RCC 7860 (cell line): ENCODE results near the gene DCHS1.
"Not testable (repeated sequence)": the region's sequence is repeated elsewhere in the genome, so short reads cannot be mapped to it uniquely, and the experiment has no call there.

Experiments used
- DNase-seq: peaks from one replicate; pipeline ENCODE4 v3.0.0-alpha.2; 2015; ENCODE audit warnings: low spot score
- FAIRE-seq: peaks from 2 replicates; lab custom pipeline; 2012; peaks lifted over from hg19 to GRCh38; lab: Jason Lieb, UNC

Gene DCHS1

GRCh38 chr11:6655790-6656583 lies at the start of gene DCHS1:
TSS of gene DCHS1 (minus strand) at chr11:6655809. CDS start at chr11:6641613, 14,196 bp downstream.
- no peak for FAIRE-seq

DNA sequence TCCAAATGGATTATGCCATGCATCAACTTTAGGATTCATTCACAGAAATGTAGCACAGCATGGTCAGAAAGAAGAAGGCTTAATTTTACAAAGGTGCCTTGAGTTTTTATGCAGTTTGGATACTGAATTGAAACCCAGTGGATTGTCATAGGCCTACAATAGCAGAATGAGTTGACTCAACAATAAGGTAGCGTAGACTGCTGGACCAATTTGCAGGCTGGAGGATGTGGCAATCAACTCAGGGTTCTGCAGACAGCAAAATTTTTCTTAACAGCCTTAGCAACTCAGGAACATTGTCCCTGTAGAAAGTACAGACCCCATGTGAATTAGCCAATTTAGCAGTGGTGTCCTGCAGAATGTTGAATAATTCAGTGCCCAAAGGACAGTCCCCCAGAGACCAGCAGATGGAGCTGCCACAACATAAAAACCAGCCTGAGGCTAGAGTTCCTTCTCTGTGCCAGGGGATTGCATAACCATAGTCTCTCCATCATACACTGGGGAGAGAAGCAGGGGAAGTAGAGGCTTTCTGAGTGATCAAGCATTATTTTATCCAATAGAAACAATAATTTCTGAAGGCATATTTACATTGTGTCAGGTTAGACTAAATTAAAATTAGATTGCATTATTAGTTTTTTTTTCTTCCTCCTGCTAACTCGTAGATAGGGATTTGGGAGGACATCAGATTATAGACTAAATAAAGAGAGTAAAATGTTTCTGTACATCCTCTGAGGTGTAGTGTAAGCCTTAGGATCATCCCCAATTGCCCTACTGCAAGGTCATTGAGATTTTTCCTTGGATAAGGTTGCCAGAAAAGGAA lies 47.8 kb upstream of the DCHS1 start:
- no peak for FAIRE-seq

More at GRCh38 chr11:6655790-6656583, at the start of gene DCHS1:
- no peak for DNase-seq

GRCh38 chr11:6701955-6702354 lies 46.3 kb upstream of the DCHS1 start:
- not testable (repeated sequence) for FAIRE-seq, DNase-seq

More for the DNA sequence above, 47.8 kb upstream of the DCHS1 start:
- DNase-seq, result peak; percentile 35

DNA sequence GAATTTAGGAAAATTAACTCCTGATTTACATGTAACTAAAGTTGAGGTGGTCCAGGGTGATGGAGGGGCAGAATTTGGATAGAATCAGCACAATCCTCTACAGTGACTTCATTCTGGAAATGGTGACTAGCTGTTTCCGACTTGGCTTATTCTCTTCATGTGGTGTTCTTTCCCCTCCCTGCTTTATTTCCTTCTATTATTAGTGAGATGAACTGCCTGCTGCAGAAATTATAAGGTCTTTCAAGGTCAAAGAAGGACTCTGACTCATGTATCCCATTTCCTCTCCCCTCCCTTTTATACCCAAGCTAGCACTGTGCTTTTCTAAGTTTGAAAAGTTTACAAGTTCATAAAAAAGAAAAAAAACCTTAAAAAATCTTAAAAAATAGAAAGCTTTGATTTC lies 39.8 kb upstream of the DCHS1 start:
- FAIRE-seq, result no peak
- no peak for DNase-seq

DNA sequence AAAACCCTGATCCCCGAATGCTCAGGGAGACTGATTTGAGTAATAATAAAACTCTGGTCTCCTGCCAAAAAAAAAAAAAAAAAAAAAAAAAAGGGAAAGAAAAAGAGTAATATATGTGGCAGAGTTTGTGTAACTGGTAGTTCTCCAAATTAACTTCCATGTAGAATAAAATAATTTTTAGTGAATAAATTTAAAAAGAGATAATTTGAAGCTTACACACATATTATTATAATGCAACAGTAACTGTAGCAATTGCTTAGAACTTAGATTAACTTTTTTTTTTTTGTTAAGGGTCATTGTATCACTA lies 38.6 kb upstream of the DCHS1 start:
- DNase-seq (no peak), FAIRE-seq (no peak)

- FAIRE-seq (peak; percentile 81), DNase-seq (peak; percentile 50)
These were observed 38.0 kb upstream of the DCHS1 start for GRCh38 chr11:6693342-6694228.

GRCh38 chr11:6692128-6692527 lies 36.5 kb upstream of the DCHS1 start:
- FAIRE-seq (no peak), DNase-seq (no peak)

DNA sequence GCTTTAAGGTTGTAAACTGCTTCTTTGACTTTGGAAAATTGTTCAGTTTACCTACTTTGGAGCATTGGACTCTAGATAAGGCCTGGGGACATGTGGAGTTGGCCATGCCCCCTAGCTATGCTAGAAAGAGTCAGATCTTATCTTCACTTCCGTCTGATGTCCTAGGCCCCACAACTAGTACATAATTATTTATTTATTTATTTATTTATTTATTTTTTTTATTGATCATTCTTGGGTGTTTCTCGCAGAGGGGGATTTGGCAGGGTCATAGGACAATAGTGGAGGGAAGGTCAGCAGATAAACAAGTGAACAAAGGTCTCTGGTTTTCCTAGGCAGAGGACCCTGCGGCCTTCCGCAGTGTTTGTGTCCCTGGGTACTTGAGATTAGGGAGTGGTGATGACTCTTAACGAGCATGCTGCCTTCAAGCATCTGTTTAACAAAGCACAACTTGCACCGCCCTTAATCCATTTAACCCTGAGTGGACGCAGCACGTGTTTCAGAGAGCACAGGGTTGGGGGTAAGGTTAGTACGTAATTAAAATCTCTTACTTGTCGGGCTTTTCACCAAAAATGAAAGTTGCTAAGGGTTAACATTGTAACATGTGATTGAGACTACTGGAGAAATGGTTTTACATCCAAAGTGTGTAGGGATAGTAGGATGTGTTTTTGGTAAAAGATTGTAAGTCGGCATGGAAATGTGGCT lies 35.0 kb upstream of the DCHS1 start:
- DNase-seq, FAIRE-seq: not testable (repeated sequence)

GRCh38 chr11:6687876-6688275 lies 32.3 kb upstream of the DCHS1 start:
- DNase-seq, result no peak
- no peak for FAIRE-seq

DNA sequence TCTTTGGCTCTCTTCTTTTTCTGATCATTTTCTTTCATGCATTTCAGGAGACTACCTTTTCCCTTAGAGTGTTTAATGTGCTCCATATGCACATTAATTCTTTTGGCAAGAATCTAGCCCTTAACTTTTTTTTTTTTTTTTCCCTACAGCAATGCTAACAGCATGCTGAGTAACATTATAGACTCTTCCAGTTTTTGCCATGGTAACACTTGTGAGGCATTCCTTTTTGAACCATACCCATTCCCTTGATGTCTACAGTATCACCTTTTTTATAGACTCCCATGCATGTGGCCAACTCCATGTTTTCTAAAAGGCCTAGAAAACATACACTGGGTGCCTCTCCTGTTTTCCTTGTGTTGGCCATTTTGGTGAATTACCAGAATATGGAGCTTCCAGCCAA lies 30.4 kb upstream of the DCHS1 start:
- no peak for DNase-seq
- no peak for FAIRE-seq

DNA sequence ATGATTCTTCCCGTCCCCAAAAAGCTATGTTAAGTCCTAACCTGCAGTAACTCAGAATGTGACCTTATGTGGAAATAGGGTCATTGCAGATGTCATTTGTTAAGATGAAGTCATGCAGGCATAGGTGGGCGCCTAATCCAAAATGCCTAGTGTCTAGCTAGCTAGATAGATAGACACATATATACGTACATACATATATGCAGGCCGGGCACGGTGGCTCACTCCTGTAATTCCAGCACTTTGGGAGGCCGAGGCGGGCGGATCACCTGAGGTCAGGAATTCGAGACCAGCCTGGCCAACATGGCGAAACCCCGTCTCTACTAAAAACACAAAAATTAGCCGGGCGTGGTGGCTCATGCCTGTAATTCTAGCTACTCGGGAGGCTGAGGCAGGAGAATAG lies 28.5 kb upstream of the DCHS1 start:
- DNase-seq, result not testable (repeated sequence)

GRCh38 chr11:6682936-6683861 lies 27.6 kb upstream of the DCHS1 start, which contains the start of gene MRPL17:
TSS of gene MRPL17 (minus strand) at chr11:6683340. CDS start at chr11:6683296, 44 bp downstream.
- DNase-seq (peak; percentile 95), FAIRE-seq (peak; percentile 83)

More for the DNA sequence above, 28.5 kb upstream of the DCHS1 start:
- FAIRE-seq, result not testable (repeated sequence)

DNA sequence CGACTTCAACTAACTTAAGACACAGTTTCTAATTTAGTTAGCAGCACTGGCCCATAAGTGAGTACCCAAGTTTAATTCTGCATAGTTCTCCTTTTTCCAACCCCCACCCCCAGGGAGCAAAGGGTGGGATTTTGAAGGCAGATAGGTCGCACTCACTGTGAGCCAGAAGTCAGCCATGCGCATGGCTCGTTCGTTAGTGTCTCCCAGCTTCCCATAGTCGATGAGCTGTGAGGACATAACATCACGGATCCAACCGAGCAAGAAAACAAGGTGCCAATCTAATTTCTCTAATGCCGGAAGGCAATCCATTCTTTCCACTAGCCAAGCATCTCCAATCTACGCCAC lies 27.0 kb upstream of the DCHS1 start:
- DNase-seq (no peak), FAIRE-seq (no peak)

- DNase-seq (no peak), FAIRE-seq (no peak)
These were observed 26.3 kb upstream of the DCHS1 start for GRCh38 chr11:6681949-6682348.

DNA sequence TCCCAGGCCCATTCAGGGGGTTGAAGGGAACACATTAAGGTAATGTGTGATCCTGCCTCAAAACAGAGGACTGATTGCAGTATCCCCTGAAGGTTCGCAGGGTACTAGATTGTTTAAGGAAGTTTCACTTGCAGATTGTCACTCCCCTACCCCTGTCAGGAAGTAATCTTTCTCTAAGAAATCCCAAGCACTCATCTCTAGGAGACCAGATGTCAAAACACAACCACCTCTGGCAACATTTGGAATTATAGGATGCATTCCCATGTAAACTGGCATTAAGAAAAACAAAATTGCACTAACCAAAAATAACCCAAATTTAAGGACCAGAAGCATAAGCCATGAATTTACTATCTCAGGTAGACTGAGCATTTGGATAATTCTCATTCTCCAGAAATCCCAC lies 25.9 kb upstream of the DCHS1 start:
- no peak for FAIRE-seq
- DNase-seq, result no peak

GRCh38 chr11:6677018-6677417 lies 21.4 kb upstream of the DCHS1 start:
- FAIRE-seq, result no peak
- DNase-seq, result no peak

- FAIRE-seq (no peak), DNase-seq (no peak)
These were observed 19.3 kb upstream of the DCHS1 start for GRCh38 chr11:6674862-6675261.

- FAIRE-seq, result no peak
These were observed 18.6 kb upstream of the DCHS1 start for GRCh38 chr11:6674219-6674597.

DNA sequence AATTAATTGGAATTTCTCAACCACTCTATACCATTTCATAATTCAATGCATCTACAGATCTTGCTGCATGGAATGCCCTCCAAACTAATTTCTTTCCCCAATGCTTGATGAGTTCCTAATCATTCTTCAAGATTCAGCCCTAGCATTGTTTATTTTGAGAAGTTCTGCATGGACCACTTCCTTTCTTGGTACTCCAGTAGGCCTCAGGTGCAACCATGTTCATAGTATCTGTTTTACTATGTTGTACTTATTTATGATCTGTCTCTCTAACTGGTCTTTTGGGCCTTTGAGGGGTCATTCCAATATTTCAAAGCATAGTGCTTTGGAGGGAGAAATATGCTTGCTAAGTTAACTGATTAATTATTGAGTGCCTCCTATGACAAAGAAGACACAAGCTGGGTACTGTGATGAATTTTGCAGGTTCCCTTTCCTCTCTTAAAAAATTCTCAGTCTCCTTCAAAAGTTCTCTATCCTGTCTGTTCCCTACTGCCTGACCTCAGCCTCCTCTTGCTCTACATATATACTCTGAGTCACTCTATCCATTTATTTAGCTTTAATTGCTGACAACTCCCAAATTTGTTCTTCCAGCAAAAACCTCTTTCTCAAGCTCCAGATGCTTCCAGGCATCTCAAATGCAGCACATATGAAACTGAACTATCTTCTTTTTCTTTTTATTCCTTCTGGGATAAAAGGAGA lies 18.1 kb upstream of the DCHS1 start:
- no peak for FAIRE-seq
- DNase-seq, result no peak

More at GRCh38 chr11:6674219-6674597, 18.6 kb upstream of the DCHS1 start:
- no peak for DNase-seq
